ENCODE measurements around the gene SMCO4.
"Not testable (repeated sequence)": the region's sequence is repeated elsewhere in the genome, so short reads cannot be mapped to it uniquely, and the experiment has no call there.

The SMCO4 gene

DNA sequence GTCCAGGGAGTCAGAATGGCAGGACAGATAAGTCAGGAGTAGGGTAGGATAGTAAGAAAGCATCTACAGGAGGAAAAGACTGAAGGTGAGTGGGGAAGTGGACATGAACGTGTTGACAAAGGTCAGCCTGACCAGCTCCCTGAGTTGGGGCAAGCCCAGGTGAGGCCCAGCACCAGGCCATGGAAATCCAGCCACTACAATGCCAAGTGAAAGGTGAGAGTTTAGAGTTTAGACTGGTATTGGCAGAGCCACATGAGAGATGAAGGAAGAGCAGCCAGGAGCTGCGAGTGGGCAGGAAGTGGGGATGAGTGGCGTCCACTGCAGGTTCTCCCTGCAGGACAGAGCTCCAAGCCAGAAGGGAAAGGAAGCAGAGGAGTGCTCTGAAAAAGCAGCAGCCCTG lies 16.5 kb upstream of the SMCO4 start:
- DNase-seq = no peak

DNA sequence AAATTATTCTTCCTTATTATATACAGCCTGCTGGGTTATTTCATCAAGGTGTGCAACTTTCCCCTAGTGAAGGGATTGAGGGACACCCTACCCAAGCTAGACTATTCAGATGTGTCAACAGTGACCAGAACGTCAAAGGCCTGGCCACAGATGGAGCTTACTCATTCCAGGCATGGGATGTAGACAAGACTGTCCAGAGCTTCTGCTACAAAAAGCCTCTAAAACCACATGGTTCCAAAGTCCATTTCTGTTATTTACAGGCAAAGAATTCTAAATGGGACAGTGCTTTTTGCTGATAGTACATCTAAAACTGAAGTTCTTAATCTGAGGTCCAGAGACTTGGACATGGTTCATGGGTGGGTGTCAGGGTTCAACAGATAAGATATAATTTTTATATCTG lies 9.7 kb upstream of the SMCO4 start:
- DNase-seq = no peak

DNA sequence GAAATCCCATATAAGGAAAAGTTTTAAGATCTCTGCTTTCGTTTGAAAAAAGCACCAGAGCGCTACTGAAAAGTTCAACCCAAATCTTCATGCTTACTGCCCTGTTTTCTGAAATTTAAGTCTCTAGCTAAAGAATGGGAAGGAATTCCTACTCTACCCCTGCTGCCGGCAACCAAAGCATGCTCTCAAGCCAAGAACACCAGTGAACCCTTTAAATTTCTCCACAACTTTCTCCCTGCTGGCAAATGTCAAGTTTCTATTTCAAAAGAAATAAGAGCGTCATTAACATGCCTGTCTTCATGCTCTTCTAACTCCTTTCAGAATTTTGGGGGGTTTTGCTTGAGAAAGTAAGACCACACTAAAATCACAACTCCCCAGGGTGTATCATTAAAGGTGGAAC lies 6.8 kb upstream of the SMCO4 start:
- no peak for DNase-seq

DNA sequence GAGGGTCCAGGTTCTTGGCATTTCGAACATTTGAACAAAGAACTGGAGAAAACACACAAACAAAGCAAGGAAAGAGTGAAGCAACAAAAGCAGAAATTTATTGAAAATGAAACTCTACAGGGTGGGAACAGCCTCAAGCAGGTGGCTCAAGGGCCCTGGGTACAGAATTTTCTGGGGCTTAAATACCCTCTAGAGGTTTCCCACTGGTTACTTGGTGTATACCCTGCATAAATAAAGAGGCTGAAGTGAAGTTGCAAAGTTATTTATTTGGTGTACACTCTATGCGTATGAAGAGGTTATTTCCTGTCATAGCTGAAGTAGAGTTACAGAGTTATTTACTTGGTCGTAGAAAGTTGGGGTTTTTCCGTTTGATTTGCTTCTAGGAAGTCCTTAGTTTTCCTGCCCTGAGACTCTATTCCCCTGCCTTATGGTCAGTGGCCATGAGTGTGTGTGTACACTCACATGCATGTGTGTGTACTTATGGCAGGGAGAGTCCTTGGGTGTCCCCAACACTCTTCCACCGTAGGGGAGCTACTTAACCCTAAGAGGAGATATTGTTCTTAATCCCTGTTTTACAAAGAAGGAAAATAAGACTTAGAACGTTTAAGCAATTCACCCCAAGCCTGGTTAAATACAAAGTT lies 5.6 kb upstream of the SMCO4 start:
- DNase-seq = no peak

DNA sequence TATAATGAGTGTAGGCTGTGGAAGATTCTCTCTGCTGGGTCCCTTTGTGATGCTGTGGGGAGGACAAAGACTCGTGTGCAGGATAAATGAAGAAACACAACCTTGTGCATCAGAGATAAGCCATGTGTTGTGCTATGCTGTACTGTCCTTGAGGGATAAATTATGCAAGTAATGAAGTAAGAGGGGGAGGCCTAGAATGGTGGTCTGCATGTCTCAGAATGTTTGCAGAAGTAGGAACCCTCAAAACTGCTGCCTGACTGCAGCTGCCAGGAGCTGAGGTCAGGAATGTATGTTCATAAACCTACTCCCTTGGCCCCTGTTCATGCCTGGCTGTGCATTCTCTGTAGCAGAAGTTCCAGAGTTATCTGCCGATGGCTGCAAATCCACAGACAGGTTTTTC lies 4.6 kb upstream of the SMCO4 start:
- no peak for DNase-seq

DNA sequence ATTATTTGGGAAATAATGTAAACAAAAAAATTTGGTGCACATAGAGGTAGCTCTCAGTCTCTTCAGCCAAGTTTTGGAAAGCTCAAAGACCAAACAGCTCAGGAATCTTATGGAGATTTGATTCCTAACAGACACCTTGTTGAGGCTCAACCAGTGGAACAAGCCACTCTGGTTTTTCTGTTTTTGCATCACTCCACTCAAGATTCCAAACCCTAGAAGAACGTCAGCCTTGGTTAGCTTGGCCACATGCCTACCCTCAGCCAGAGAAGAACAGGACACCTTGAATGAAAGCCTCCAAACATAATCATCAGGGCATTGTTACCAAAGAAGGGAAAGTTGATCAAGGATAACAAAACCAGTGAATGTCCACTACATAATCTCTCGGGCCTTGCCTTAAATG lies 3.8 kb upstream of the SMCO4 start:
- DNase-seq = no peak

DNA sequence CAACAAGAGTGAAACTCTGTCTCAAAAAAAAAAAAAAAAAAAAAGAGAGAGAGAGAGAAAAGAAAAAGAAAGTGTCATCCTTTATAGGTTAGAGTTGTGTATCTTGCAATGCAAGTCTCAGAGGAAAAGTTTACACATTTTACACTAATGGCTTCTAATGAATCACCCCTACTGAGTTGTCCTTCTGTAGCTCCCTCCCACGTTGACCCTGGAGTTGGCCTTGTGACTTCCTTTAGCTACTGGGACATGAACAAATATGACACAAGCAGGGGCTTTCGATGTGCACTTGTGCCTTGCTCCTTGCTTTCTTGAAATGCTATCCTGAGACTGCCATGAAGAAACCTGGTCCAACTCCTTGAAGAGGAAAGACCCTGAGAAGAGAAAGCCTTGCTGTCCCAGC lies 2.4 kb upstream of the SMCO4 start:
- DNase-seq = no peak

DNA sequence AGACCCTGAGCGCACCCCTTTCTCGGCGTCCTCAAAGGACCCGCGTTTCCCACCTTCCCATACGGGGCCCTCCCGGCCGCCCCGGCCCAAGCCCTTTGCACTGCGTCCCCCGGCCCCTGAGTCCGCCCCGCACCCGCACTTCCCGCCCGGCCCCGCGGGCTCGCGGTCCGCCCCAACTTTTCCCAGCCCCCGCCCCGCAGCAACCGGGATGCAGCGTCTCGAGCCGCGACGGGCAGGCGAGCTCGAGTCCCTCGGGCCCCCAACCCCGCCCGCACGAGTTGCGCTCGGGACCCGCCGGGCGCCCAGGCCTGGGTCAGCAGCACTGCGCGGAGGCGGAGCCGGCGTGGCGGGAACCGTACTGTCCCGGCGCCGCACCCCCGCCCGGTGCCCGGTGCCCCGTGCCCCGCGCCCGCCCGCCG lies 371 bp downstream of the SMCO4 start:
- no peak for DNase-seq

DNA sequence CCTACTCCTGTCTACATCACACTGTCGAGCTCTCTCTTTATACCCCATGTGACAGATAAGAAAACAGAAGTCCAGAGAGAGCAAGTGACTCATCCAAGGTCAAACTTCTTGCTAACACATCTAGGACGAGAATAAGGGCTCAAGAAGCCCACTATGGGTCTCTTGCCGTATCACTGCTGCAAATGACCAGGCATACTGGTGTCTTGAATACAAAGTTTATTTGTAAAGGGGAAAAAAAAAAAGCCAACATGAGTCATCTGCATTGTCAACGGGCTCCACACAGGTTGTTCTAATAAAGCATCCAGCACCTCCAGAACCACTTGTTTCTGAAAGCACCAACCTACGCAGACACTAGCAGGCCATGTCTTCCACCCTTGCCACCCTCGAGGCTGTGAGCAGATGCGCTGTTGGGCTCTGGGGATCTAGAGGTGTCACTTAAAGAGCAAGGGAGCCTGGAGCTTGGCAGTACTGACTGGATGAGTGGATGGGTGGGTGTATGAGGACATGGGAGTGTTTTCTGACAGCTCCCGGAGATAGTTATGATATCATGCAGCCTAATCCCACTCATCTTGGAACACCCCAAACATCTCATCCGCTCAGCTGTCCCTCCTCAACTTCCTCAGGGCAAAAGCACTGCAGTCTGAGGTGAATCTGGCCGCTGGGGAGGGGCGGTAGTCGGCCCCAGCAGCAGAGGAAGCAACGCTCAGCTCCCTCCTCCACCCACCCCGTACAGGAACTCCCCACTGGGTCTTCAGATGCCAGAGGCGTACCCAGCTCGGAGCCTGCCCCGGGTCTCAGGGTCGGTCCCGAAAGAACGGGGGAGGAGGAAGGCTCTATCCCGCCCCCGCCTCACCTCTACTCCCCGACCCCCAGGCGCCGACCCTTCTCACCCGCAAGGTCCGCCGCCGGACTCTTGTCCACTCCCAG lies 1.0 kb downstream of the SMCO4 start:
- DNase-seq = no peak

DNA sequence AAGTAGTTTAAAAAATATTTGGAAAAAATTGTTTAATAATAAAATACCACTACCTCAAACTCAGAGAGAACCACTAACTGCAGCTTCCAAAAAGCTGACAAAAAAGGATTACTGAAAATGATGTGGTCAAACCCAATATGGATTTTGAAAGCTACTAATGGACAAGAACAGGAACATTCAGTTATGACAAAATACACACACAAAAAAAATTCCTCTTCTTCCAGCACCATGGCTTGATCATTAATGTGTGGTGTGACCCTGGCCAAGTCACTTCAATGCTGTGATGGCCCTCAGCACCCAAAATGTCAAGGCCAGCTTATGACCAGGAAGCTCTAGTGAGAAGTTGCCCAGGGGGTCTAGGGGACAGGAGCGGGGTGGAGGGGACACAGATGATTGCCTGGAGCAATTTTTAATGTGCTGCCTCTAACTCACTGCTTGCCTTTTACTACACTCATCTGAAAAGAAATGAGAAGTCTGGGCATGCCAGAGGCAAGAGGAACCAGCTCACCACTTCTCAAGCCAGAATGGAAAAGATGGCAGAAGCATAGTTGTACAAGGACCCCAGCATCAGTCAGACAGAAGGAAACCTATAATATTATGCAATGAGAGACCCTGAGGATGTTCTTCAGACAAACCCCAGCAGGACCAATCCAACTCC lies 2.2 kb downstream of the SMCO4 start:
- no peak for DNase-seq

DNA sequence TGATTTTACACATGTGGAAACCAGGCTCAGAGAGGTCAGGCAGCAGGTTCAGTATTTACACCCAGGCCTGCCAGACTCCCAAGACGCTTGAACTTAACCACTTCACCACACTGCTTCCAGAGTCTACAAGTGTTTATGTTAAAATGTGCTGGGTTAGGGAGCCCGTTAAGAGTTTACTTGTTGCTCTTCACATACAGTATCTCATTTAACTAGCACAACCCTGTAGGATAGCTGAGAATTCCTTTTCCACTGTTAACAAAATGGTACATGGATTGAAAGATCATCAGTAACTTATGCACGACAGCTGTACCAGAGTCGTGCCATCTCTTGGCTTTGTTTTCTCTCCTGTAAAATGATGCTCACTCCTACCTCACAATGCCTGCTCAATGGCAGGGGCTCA lies 2.9 kb downstream of the SMCO4 start:
- no peak for DNase-seq

DNA sequence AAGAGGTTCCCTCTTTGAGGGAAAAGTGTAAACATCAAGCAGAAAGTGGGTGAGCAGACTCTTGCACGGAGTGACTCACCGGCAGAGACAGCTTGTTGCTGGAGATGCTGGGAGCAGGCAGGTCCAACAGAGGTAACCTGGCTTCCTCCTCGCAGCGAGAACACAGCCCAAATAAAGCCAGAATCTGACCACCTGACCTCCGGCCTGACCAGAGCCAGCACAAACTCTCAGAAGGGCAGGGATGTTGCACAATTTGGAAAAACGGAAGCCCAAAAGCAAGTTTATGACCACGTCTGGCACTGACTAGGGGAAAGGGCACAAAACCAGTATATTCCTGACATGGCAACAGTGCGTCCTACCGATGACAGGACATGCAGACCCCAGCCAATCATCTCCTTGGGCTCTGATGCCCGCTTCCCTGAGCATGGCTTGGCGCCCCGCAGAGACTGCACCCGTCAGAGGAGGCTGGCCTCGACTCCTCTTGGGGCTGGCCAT lies 5.4 kb downstream of the SMCO4 start:
- DNase-seq = no peak

DNA sequence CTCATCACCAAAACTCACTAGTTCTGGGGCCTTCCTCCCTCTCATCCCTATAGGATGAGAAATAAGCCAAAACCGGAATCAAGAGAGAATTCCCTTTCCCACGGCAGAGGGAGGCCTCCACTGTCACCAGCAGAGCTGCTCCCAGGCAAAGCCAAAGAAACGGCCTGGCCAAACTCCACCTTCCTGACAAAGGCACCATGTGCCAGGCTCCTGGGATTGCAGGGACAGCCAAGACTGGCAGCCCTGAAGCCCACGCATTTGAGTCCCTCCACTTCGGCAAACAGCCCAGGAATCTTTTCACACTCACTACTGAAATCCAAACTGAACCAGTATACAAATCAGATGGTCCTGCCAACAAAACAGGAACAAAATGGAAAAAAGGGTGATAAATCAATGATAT lies 6.1 kb downstream of the SMCO4 start:
- DNase-seq = no peak

DNA sequence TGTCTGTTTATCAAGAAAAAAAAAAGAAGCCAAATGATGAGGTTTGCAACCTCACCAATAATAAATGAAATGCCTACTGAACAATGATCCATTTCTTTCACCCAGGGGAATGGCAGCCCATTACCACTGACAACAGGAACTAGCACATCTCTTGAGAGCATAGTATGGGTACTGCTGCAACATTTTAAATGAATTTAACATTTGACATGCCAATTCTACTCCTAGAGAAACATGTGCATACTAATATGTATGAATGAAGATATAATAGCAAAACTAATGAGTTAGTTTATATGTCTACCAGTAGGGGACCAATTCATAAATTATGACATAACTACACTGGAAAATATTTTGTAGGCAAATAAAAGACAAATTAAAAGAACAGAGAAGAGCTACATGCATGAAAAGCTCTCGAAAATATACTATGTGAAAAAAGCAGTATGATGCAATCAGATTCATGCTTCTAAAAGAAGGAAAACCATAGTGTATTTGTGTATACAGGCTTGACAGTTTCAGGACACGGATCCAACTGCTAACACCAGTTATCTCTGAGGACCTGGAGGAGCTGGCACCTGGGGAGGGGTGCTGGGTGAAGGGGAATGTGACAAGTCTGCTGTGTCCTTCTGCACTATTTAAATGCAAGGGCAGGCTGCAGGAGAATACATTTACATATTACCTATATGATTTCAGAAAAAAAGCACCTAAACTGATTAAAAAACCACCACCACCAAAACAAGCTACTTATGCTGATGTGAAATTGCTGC lies 6.9 kb downstream of the SMCO4 start:
- no peak for DNase-seq

DNA sequence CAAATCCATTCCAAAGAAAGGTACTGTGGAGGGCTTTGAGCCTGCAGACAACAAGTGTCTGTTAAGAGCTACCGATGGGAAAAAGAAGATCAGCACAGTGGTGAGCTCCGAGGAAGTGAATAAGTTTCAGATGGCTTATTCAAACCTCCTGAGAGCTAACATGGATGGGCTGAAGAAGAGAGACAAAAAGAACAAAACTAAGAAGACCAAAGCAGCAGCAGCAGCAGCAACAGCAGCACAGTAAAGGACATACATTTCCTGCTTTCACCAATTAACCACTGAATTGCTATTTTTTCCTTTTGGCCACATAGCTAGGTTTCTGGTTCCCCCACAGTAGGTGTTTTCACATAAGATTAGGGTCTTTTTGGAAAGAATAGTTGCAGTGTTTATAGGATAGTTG lies 7.6 kb downstream of the SMCO4 start:
- not testable (repeated sequence) for DNase-seq

DNA sequence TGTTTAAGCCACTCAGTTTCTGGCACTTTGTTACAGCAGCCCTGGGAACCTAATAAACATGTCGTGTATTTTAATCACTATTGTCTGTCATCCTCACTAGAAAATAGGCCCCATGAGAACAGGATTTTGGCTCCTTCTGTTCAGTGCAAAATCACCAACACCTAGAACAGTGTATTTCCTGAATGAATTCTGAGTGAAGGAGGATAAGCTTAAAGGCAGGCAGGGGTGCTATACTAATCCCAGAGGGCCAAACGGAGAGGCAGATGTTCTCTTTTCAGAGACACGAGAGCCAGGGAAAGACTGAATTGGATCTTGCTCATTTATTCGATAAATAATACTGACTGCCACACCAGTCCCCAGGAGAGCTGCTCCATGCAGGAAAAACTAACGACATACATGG lies 10.4 kb downstream of the SMCO4 start:
- no peak for DNase-seq

DNA sequence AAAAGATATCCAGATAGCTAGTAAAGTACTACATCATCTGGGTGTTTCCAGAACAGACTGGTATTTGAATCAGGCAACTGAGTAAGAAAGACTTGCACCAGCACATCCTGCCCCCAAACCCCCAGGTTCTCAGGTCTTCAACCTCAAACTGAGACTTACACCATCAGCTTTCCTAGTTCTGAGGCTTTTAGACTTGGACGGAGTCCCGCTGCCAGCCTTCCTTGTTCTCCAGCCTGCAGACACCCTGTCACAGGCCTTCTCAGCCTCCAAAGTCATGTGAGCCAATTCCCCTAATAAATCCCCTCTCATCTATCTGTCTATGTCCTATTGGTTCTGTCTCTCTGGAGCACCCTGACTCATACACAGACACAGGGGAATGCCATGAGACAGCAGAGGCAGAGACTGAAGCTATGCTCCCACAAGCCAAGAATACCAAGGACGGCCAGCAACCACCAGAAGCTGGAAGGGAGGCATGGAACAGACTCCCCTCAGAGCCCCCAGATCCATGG lies 10.9 kb downstream of the SMCO4 start:
- no peak for DNase-seq

DNA sequence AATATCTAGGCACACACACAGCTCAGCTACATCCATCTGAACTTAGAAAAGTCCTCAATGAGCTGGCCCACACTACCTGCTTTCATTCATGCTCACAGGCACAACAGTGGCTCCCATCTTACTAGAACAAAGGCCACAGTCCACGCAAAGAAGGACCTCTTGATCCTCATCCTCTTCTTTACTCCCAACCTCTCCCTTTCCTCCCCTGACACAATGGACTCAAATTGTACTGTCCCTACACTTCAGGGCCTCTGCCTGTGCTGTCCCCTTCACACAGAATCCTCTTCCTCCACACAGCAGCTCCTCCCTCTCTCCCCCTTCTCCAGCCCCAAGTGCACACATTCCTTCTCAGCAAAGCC lies 12.7 kb downstream of the SMCO4 start:
- no peak for DNase-seq

DNA sequence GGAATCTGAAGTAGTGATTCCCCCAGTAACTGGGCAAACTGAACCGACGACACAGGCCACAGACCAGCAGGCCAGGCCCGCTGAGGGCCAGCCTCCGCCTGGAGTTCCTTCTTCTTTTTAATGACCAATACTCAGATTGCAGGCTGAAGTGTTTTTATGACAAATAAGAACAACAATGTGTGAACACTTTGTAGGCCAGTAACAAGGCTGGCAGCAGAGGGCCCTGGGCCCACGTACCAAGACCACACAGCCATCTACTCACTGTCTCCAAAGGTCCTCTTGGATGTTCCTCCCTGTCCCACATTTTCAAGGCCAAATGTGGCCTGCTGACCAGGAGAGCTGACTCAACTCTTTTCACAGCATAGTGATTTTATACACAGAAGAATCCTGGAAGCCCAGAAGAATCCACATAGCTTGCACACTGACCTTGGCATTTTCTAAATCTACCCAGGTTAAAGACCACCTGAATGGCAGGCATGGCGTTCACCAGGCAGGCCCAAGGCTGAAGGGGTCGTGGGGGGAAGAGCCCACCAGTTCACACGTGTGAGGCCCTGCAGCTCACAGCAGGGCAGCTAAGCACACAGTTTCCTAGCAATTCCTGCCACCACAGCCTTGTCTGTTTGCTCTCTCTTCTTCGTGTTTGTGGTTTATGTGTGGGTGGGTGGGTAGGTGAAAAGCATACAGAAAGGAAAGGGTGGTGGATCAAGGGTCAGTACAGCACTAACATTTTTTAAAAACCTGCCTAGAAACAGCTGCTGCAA lies 13.3 kb downstream of the SMCO4 start:
- DNase-seq = no peak

DNA sequence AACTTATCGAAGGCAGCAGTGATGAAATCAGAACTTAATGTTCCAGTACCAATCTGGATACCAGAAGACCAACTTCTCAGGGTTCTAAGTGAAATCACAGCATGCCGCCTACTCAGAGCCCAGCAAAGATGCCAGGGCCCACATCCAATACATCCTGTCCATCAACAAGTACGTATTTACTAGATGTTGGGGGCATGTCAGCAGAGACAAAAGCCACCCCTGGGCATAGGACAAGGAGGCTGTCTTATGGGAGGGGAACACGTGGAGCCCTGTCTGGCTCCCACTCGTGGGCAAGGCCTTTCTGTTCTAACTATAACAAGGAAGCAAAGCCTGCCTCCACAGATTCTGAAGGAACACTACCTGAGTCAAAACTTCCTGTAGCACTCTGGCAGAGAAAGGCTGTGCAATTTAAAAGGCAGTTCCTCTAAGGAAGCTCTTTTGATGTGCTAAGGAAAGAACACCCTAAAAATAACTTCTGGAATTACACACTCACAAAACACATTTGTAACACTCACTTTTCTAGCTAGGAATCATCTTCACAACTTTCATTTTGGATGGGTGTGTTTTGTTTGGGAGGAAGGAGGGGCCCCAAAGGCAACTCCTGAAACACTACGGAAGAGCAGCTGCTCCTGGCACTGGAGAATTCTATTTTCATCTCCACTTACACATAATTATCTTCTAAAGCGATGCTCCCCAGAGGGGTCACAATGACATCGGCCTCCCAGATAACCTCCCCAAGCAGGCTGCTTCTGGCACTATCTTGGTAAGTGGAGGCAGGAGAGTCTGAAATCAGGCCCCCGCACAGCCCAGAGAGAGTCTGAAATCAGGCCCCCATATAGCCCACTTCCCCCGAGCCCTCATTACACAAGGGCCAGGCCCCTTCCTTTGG lies 14.2 kb downstream of the SMCO4 start:
- DNase-seq = peak; percentile 45

DNA sequence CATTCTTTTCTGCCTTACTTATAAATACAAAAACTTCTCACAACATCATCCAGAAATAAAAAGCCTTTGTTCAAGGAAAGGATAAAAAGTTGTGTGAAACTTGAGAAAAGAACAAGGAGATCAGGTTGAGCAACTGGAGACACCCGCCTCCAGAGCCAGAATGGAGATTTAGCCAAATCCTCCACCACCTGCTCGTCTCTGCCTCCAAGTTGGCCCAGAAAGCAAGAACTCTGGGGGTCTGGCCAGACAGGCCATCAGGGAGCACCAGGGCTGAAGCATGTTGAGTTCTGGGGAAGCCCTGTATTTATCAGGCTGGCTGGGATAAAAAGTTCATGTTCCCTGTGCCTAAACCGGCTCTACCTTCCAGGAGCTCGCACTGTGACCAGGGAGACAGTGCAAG lies 14.9 kb downstream of the SMCO4 start:
- DNase-seq = no peak

Measured in NCI-H1105 (cell line).